Measurements from ENCODE around the gene PTPRT. TPM values are rescaled to one million over a fixed set of nuclear protein-coding genes. Genes with fewer than 3 reads are reported as not detected.

The PTPRT gene
- total RNA-seq, 1 experiment from 2014 or later, result not detected

GRCh38 chr20:42959996-42960395 lies 229.7 kb downstream of the PTPRT start:
- Histone ChIP-seq H3K27me3 (ENCODE audit: insufficient read depth, low read length) (no peaks in the 10 kb centered on the region), H4K20me1 (ENCODE audit: insufficient read depth) (no peaks in the 10 kb centered on the region), H3K4me3 (replicated peaks in 1 of 2; ENCODE audit: low read depth in 1 of 2, low read length in 2 of 2) (no peak overlapping the region), H3K4me2 (ENCODE audit: low read length) (no peak overlapping the region), H2AFZ (ENCODE audit: low read depth, low read length, poor library complexity, severe bottlenecking) (no peak overlapping the region), H3K9me2 (ENCODE audit: insufficient read depth) (no peaks in the 10 kb centered on the region), H3K9ac (ENCODE audit: low read length) (no peak overlapping the region), H3K9me3 (ENCODE audit: control insufficient read depth in 1 of 2, insufficient read depth in 1 of 2, low read depth in 1 of 2, low read length in 2 of 2) (peaks cover 0 to 6% of the 10 kb centered on the region in 2 experiments; a peak in 2 of 4 replicates), H3K27ac (ENCODE audit: low read depth, low read length) (no peak overlapping the region), H3K79me2 (ENCODE audit: insufficient read depth, low read length) (no peaks in the 10 kb centered on the region), H3K36me3 (ENCODE audit: control insufficient read depth in 1 of 2, insufficient read depth in 2 of 2, low read length in 2 of 2) (no peaks in the 10 kb centered on the region), H3K4me1 (ENCODE audit: control insufficient read depth in 1 of 2, insufficient read depth in 2 of 2, low read length in 2 of 2) (no peaks in the 10 kb centered on the region)
- RAD21 ChIA-PET (ENCODE audit: low non-redundant PET in 1 of 2, low total read pairs in 2 of 2, uncharacterized antibody in 2 of 2, unreplicated experiment in 2 of 2), result no interaction called here
- DNase-seq (ENCODE audit: low read depth, low spot score), result no peak
- no peak for ATAC-seq
- TF ChIP-seq, protein P1, sequence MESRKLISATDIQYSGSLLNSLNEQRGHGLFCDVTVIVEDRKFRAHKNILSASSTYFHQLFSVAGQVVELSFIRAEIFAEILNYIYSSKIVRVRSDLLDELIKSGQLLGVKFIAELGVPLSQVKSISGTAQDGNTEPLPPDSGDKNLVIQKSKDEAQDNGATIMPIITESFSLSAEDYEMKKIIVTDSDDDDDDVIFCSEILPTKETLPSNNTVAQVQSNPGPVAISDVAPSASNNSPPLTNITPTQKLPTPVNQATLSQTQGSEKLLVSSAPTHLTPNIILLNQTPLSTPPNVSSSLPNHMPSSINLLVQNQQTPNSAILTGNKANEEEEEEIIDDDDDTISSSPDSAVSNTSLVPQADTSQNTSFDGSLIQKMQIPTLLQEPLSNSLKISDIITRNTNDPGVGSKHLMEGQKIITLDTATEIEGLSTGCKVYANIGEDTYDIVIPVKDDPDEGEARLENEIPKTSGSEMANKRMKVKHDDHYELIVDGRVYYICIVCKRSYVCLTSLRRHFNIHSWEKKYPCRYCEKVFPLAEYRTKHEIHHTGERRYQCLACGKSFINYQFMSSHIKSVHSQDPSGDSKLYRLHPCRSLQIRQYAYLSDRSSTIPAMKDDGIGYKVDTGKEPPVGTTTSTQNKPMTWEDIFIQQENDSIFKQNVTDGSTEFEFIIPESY (IDR thresholded peaks at IDR 0.05; ENCODE audit: extremely low read depth, insufficient replicate concordance, low read length), result no peak
- no peak for TF ChIP-seq JUND (IDR thresholded peaks at IDR 0.05)
- TF ChIP-seq POLR2A (IDR thresholded peaks at IDR 0.05; ENCODE audit: borderline replicate concordance, extremely low read depth, insufficient read depth, insufficient read length), result no peak
- no peak for TF ChIP-seq CBX3 (IDR thresholded peaks at IDR 0.05; ENCODE audit: low read depth)
- no peak for TF ChIP-seq FOSL1 (IDR thresholded peaks at IDR 0.05; ENCODE audit: low read depth)
- TF ChIP-seq, protein P2, sequence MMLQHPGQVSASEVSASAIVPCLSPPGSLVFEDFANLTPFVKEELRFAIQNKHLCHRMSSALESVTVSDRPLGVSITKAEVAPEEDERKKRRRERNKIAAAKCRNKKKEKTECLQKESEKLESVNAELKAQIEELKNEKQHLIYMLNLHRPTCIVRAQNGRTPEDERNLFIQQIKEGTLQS (IDR thresholded peaks at IDR 0.05), result no peak
- no peak for TF ChIP-seq ZNF274 (IDR thresholded peaks at IDR 0.05; ENCODE audit: low read depth, low read length)
- no peak for TF ChIP-seq MAX (IDR thresholded peaks at IDR 0.05)
- TF ChIP-seq SIN3A (IDR thresholded peaks at IDR 0.05; ENCODE audit: low read depth), result no peak
- TF ChIP-seq SRF (IDR thresholded peaks at IDR 0.05; ENCODE audit: low read depth), result no peak
- TF ChIP-seq EGR1 (IDR thresholded peaks at IDR 0.05; ENCODE audit: low read depth), result no peak
- no peak for TF ChIP-seq TCF7L2 (IDR thresholded peaks at IDR 0.05; ENCODE audit: borderline replicate concordance, extremely low read depth, insufficient read depth, insufficient read length)
- TF ChIP-seq ELF1 (IDR thresholded peaks at IDR 0.05; ENCODE audit: borderline replicate concordance, low read depth), result no peak
- TF ChIP-seq SP1 (IDR thresholded peaks at IDR 0.05; ENCODE audit: low read depth), result no peak
- TF ChIP-seq, protein P3, sequence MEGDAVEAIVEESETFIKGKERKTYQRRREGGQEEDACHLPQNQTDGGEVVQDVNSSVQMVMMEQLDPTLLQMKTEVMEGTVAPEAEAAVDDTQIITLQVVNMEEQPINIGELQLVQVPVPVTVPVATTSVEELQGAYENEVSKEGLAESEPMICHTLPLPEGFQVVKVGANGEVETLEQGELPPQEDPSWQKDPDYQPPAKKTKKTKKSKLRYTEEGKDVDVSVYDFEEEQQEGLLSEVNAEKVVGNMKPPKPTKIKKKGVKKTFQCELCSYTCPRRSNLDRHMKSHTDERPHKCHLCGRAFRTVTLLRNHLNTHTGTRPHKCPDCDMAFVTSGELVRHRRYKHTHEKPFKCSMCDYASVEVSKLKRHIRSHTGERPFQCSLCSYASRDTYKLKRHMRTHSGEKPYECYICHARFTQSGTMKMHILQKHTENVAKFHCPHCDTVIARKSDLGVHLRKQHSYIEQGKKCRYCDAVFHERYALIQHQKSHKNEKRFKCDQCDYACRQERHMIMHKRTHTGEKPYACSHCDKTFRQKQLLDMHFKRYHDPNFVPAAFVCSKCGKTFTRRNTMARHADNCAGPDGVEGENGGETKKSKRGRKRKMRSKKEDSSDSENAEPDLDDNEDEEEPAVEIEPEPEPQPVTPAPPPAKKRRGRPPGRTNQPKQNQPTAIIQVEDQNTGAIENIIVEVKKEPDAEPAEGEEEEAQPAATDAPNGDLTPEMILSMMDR (IDR thresholded peaks at IDR 0.05 in 2 of 3, conservative IDR thresholded peaks at IDR 0.05 in 1 of 3; ENCODE audit: borderline replicate concordance in 1 of 3, insufficient read depth in 1 of 3, low read depth in 2 of 3, low read length in 2 of 3), result no peak
- no peak for TF ChIP-seq EZH2 (IDR thresholded peaks at IDR 0.05)
- no peak for TF ChIP-seq CEBPB (IDR thresholded peaks at IDR 0.05; ENCODE audit: low read depth)
- TF ChIP-seq, protein P4, sequence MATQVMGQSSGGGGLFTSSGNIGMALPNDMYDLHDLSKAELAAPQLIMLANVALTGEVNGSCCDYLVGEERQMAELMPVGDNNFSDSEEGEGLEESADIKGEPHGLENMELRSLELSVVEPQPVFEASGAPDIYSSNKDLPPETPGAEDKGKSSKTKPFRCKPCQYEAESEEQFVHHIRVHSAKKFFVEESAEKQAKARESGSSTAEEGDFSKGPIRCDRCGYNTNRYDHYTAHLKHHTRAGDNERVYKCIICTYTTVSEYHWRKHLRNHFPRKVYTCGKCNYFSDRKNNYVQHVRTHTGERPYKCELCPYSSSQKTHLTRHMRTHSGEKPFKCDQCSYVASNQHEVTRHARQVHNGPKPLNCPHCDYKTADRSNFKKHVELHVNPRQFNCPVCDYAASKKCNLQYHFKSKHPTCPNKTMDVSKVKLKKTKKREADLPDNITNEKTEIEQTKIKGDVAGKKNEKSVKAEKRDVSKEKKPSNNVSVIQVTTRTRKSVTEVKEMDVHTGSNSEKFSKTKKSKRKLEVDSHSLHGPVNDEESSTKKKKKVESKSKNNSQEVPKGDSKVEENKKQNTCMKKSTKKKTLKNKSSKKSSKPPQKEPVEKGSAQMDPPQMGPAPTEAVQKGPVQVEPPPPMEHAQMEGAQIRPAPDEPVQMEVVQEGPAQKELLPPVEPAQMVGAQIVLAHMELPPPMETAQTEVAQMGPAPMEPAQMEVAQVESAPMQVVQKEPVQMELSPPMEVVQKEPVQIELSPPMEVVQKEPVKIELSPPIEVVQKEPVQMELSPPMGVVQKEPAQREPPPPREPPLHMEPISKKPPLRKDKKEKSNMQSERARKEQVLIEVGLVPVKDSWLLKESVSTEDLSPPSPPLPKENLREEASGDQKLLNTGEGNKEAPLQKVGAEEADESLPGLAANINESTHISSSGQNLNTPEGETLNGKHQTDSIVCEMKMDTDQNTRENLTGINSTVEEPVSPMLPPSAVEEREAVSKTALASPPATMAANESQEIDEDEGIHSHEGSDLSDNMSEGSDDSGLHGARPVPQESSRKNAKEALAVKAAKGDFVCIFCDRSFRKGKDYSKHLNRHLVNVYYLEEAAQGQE (IDR thresholded peaks at IDR 0.05; ENCODE audit: low read depth), result no peak
- TF ChIP-seq POLR2AphosphoS5 (IDR thresholded peaks at IDR 0.05; ENCODE audit: low read depth, low read length), result no peak
- TF ChIP-seq ZFX (IDR thresholded peaks at IDR 0.05), result no peak
- intact Hi-C loops (cut with micrococcal nuclease), result no loop called here
- POLR2A ChIA-PET, result no interaction called here
- CTCF ChIA-PET, result no interaction called here
- BruUV-seq (replicated peaks), result no TSS peak

Data from HCT116 (cell line).